MM.1S (cell line): ENCODE measurements around the gene TMEM219.

ENCODE experiments used
- EZH2 ChIP-seq: fragments of 300-600 bp; sonication (generic); optimal IDR thresholded peaks from 2 replicates; pipeline ENCODE3; 2017; ENCODE audit warnings: low read depth, mild to moderate bottlenecking, antibody characterized with exemption, low read length, mixed read lengths
- EZH2phosphoT487 ChIP-seq: fragments of 300-600 bp; sonication (generic); IDR thresholded peaks from 2 replicates; pipeline ENCODE4 v1.6.1; 2018; ENCODE audit warnings: antibody characterized with exemption, low read length
- TF ChIP-seq, protein P1 (sequence below): fragments of 300-600 bp; sonication (generic); IDR thresholded peaks from 2 replicates; pipeline ENCODE4 v1.5.1; 2016; ENCODE audit warnings: antibody characterized with exemption, low read length, mixed read lengths

- TF ChIP-seq, protein P1, sequence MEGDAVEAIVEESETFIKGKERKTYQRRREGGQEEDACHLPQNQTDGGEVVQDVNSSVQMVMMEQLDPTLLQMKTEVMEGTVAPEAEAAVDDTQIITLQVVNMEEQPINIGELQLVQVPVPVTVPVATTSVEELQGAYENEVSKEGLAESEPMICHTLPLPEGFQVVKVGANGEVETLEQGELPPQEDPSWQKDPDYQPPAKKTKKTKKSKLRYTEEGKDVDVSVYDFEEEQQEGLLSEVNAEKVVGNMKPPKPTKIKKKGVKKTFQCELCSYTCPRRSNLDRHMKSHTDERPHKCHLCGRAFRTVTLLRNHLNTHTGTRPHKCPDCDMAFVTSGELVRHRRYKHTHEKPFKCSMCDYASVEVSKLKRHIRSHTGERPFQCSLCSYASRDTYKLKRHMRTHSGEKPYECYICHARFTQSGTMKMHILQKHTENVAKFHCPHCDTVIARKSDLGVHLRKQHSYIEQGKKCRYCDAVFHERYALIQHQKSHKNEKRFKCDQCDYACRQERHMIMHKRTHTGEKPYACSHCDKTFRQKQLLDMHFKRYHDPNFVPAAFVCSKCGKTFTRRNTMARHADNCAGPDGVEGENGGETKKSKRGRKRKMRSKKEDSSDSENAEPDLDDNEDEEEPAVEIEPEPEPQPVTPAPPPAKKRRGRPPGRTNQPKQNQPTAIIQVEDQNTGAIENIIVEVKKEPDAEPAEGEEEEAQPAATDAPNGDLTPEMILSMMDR: no peak
- TF ChIP-seq EZH2phosphoT487 (no peak), EZH2 (no peak)
Measured at GRCh38 chr16:29982560-29983419, 20.9 kb downstream of the TMEM219 start.
